Keratinocyte (primary cell): ENCODE measurements around the gene TENM4. TPM values are rescaled to one million over a fixed set of nuclear protein-coding genes. Genes with fewer than 3 reads are reported as not detected.

Experiments
- DNase-seq: peaks from one replicate; pipeline ENCODE4 v3.0.0-alpha.2; 2011; ENCODE audit warnings: low read depth, missing footprints, low spot score
- FAIRE-seq: peaks from 2 replicates; lab custom pipeline; 2011; peaks lifted over from hg19 to GRCh38; lab: Jason Lieb, UNC
- H2AFZ ChIP-seq: 2 replicates; pipeline ENCODE4 v1.6.0; 2012; ENCODE audit warnings: low read length, control low read depth, inconsistent platforms; ENCODE audit not compliant: control insufficient read depth
- H3K27ac ChIP-seq: 2 replicates; pipeline ENCODE4 v1.5.1; 2011; ENCODE audit warnings: low read length; ENCODE audit not compliant: control insufficient read depth, insufficient read depth
- H3K27me3 ChIP-seq: 3 replicates; pipeline ENCODE4 v1.6.0; 2011; ENCODE audit warnings: low read length; ENCODE audit not compliant: control insufficient read depth, insufficient read depth; ENCODE audit errors: extremely low read depth
- H3K36me3 ChIP-seq, 2 experiments: 2 replicates in 1 of 2; 3 replicates in 1 of 2; pipeline ENCODE4 v1.5.1; 2011; ENCODE audit warnings: low read length in 2 of 2, mild to moderate bottlenecking in 1 of 2; ENCODE audit not compliant: control insufficient read depth in 2 of 2, insufficient read depth in 2 of 2; ENCODE audit errors: extremely low read depth in 1 of 2
- H3K4me1 ChIP-seq: 3 replicates; pipeline ENCODE4 v1.5.1; 2011; ENCODE audit warnings: low read length; ENCODE audit not compliant: control insufficient read depth, insufficient read depth; ENCODE audit errors: extremely low read depth
- H3K4me2 ChIP-seq: 3 replicates; pipeline ENCODE4 v1.6.0; 2011; ENCODE audit warnings: low read depth, low read length; ENCODE audit not compliant: control insufficient read depth, insufficient read depth; ENCODE audit errors: extremely low read depth
- H3K4me3 ChIP-seq, 3 experiments: fragments of 200-600 bp in 1 of 3; sonication (generic) in 1 of 3; 2 replicates in 2 of 3; 3 replicates in 1 of 3; pipeline ENCODE4 v1.5.1; 2011 to 2016; ENCODE audit warnings: low read length in 3 of 3, mild to moderate bottlenecking in 3 of 3, control low read depth in 2 of 3, inconsistent platforms in 1 of 3, low read depth in 1 of 3, mixed read lengths in 1 of 3, mixed run types in 1 of 3, moderate library complexity in 1 of 3; ENCODE audit not compliant: control insufficient read depth in 2 of 3, insufficient read depth in 2 of 3; ENCODE audit errors: extremely low read depth in 1 of 3
- H3K79me2 ChIP-seq: 2 replicates; pipeline ENCODE4 v1.6.0; 2012; ENCODE audit warnings: low read length; ENCODE audit not compliant: control insufficient read depth, insufficient read depth
- H3K9ac ChIP-seq: 3 replicates; pipeline ENCODE4 v1.6.0; 2011; ENCODE audit warnings: low read length; ENCODE audit not compliant: control insufficient read depth, insufficient read depth; ENCODE audit errors: extremely low read depth
- H3K9me1 ChIP-seq: 3 replicates; pipeline ENCODE4 v1.6.0; 2011; ENCODE audit warnings: low read length; ENCODE audit not compliant: control insufficient read depth, insufficient read depth; ENCODE audit errors: extremely low read depth
- H3K9me3 ChIP-seq: 2 replicates; pipeline ENCODE4 v1.5.1; 2012; ENCODE audit warnings: low read depth, low read length; ENCODE audit not compliant: control insufficient read depth
- H4K20me1 ChIP-seq: 3 replicates; pipeline ENCODE4 v1.6.0; 2011; ENCODE audit warnings: low read length; ENCODE audit not compliant: control insufficient read depth, insufficient read depth; ENCODE audit errors: extremely low read depth
- EZH2 ChIP-seq: IDR thresholded peaks from one replicate; pipeline ENCODE4 v1.6.1; 2012; ENCODE audit warnings: inconsistent platforms, mild to moderate bottlenecking, low read length, moderate library complexity
- dilution Hi-C: fragments of 300-500 bp; cut with MboI; formaldehyde crosslinking; loops from one replicate; pipeline ENCODE4 v1.7.0; 2020; ENCODE audit warnings: low sequenced_read_pairs; ENCODE audit not compliant: extremely low pct_ligation_motif_present
- polyA plus RNA-seq, 5 experiments: library from polyadenylated mRNA; depleted of rRNA in 3 of 5; stranded (reverse) in 3 of 5; stranded (forward) in 1 of 5; unstranded in 1 of 5; fragments of >200 nt; gene quantifications; 1 replicate in 1 of 5; 2 replicates in 3 of 5; 3 replicates in 1 of 5; pipeline versions ENCODE4 v1.2.1 to v1.2.3, GENCODE V29; 2011 to 2012; ENCODE audit warnings: missing spikeins in 2 of 5, low read depth in 1 of 5, low replicate concordance in 1 of 5
- TF ChIP-seq, protein P1 (sequence below), 3 experiments: IDR thresholded peaks in 1 of 3; conservative IDR thresholded peaks in 1 of 3; optimal IDR thresholded peaks in 1 of 3; 2 replicates in 2 of 3; 3 replicates in 1 of 3; pipeline versions ENCODE3 to v1.5.1; 2011; ENCODE audit warnings: low read length in 3 of 3, mild to moderate bottlenecking in 3 of 3, moderate library complexity in 2 of 3, control low read depth in 1 of 3, inconsistent platforms in 1 of 3; ENCODE audit not compliant: insufficient read depth in 2 of 3; ENCODE audit errors: extremely low read depth in 1 of 3

The TENM4 gene
- polyA plus RNA-seq, 1 donor (not counting 4 experiments of a cell fraction or from before 2014, with no cell fraction given), result 3.5 TPM

DNA sequence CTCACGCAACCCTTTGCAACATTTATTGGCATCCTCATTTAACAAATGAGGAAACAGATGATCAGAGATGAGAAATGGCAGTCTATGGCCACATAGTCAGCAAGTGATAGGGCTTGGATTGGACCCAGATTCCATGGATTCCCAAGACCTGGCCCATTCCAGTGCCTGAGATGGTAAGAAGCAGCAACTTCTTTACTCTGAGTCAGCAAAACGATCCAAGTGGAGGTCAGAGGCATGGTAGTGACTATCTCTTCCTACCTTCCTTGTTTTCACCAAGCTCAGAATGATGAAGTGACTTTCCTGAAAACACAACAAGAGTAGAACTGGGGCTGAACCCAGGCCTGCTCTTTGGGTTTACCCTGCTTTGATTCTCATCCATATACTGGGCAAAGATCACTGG is 293.1 kb downstream of the TENM4 start:
- dilution Hi-C loops, result no loop called here
- Histone ChIP-seq H3K27ac (no peak overlapping the region), H3K4me1 (peaks cover 5% of the 10 kb centered on the region), H3K9me3 (no peaks in the 10 kb centered on the region), H3K9me1 (no peaks in the 10 kb centered on the region), H3K9ac (no peak overlapping the region), H3K4me2 (no peak overlapping the region), H3K4me3 (no peak overlapping the region), H3K27me3 (no peaks in the 10 kb centered on the region), H3K36me3 (peaks cover 0 to 4% of the 10 kb centered on the region in 2 experiments), H3K79me2 (no peaks in the 10 kb centered on the region), H4K20me1 (no peaks in the 10 kb centered on the region), H2AFZ (no peak overlapping the region)
- TF ChIP-seq, protein P1, sequence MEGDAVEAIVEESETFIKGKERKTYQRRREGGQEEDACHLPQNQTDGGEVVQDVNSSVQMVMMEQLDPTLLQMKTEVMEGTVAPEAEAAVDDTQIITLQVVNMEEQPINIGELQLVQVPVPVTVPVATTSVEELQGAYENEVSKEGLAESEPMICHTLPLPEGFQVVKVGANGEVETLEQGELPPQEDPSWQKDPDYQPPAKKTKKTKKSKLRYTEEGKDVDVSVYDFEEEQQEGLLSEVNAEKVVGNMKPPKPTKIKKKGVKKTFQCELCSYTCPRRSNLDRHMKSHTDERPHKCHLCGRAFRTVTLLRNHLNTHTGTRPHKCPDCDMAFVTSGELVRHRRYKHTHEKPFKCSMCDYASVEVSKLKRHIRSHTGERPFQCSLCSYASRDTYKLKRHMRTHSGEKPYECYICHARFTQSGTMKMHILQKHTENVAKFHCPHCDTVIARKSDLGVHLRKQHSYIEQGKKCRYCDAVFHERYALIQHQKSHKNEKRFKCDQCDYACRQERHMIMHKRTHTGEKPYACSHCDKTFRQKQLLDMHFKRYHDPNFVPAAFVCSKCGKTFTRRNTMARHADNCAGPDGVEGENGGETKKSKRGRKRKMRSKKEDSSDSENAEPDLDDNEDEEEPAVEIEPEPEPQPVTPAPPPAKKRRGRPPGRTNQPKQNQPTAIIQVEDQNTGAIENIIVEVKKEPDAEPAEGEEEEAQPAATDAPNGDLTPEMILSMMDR (optimal IDR thresholded peaks at IDR 0.05 in 1 of 3, IDR thresholded peaks at IDR 0.05 in 1 of 3, conservative IDR thresholded peaks at IDR 0.05 in 1 of 3; ENCODE audit: extremely low read depth in 1 of 3, insufficient read depth in 2 of 3, low read length in 3 of 3), result no peak
- no peak for TF ChIP-seq EZH2
- no peak for FAIRE-seq
- no peak for DNase-seq

DNA sequence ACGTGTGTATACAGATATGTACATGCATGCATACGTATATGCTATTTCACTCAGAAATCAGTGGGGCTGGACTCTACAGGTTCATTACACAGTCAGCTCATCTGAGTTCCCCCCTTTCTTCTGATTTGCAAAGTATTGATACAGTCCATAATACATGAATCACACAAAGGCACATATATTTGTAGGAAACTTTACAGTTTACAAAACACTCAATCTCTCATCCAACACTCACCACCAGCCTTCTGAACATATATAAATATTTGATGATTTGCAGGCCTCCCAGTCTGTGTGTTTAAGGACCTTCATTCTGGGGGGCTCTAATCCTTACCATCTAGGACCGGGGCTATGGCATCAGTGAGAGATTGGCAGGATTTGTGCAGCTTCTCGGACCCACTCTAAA is 293.8 kb downstream of the TENM4 start:
- Histone ChIP-seq H3K4me2 (no peak overlapping the region), H3K4me1 (peaks cover 5% of the 10 kb centered on the region), H3K36me3 (peaks cover 0 to 4% of the 10 kb centered on the region in 2 experiments), H3K9me1 (no peaks in the 10 kb centered on the region), H3K79me2 (no peaks in the 10 kb centered on the region), H4K20me1 (no peaks in the 10 kb centered on the region), H3K4me3 (no peak overlapping the region), H3K9me3 (no peaks in the 10 kb centered on the region), H3K27ac (no peak overlapping the region), H3K9ac (no peak overlapping the region), H3K27me3 (no peaks in the 10 kb centered on the region), H2AFZ (no peak overlapping the region)
- FAIRE-seq (no peak), DNase-seq (no peak)
- no peak for TF ChIP-seq EZH2
- TF ChIP-seq, protein P1 (optimal IDR thresholded peaks at IDR 0.05 in 1 of 3, IDR thresholded peaks at IDR 0.05 in 1 of 3, conservative IDR thresholded peaks at IDR 0.05 in 1 of 3; ENCODE audit: extremely low read depth in 1 of 3, insufficient read depth in 2 of 3, low read length in 3 of 3), result no peak
- dilution Hi-C loops, result no loop called here
